Measurements from ENCODE around the gene BTRC. TPM values are rescaled to one million over a fixed set of nuclear protein-coding genes. Genes with fewer than 3 reads are reported as not detected.

Gene BTRC
- total RNA-seq, 1 experiment from 2014 or later = 5.7 TPM

- no peaks in the 10 kb centered on the region for H3F3A ChIP-seq (ENCODE audit: low read length, unreplicated experiment)
- intact Hi-C loops (cut with micrococcal nuclease) = loop anchor here (1.0 to 5.0 kb wide), 2 partner anchors 140 to 229 kb away; no protein-coding TSS in a partner anchor
- H3K4me2 ChIP-seq (ENCODE audit: low read length) = no peak overlapping the region
- CTCF ChIA-PET = interaction anchor here (0.6 to 1.7 kb wide), 5 partner anchors 44 to 228 kb away, joined by 3 to 21 read pairs (median 7); no protein-coding TSS in a partner anchor
- H3K27me3 ChIP-seq (ENCODE audit: low read length) = no peaks in the 10 kb centered on the region
- no peaks in the 10 kb centered on the region for H3K4me1 ChIP-seq (ENCODE audit: insufficient read depth, low read length)
- ATAC-seq = peak; percentile 86
- peak; percentile 63 for DNase-seq
- no peaks in the 10 kb centered on the region for H4K20me1 ChIP-seq (ENCODE audit: low read length)
- TF ChIP-seq CTCF (conservative IDR thresholded peaks at IDR 0.05; ENCODE audit: low read depth, low read length) = peak; percentile 67
- TF ChIP-seq EZH2phosphoT487 (IDR thresholded peaks at IDR 0.05; ENCODE audit: borderline replicate concordance, low read length) = no peak
- TF ChIP-seq EZH2 (IDR thresholded peaks at IDR 0.05; ENCODE audit: low read length, unreplicated experiment) = no peak
- H3K27ac ChIP-seq (ENCODE audit: low read length) = no peak overlapping the region
- H3K9ac ChIP-seq (ENCODE audit: low read length) = no peak overlapping the region
- no peaks in the 10 kb centered on the region for H3K36me3 ChIP-seq (ENCODE audit: low read depth, low read length)
- POLR2A ChIA-PET (ENCODE audit: unreplicated experiment) = interaction anchor here (0.7 kb wide), 1 partner anchor 319 kb away, joined by 5 read pairs; no protein-coding TSS in a partner anchor
- no TSS peak for BruUV-seq (replicated peaks)
- no peak overlapping the region for H3K4me3 ChIP-seq (ENCODE audit: low read length)
- no peaks in the 10 kb centered on the region for H3K9me2 ChIP-seq (replicated peaks; ENCODE audit: low read length)
- no peaks in the 10 kb centered on the region for H3K79me2 ChIP-seq (ENCODE audit: low read length)
- H3K9me3 ChIP-seq (ENCODE audit: low read length) = no peaks in the 10 kb centered on the region
- no peak overlapping the region for H2AFZ ChIP-seq (ENCODE audit: low read length)
Measured at GRCh38 chr10:101441541-101442455, 87.8 kb downstream of the BTRC start.

GRCh38 chr10:101442456-101442800, 88.5 kb downstream of the BTRC start:
- no TSS peak for BruUV-seq (replicated peaks)
- Histone ChIP-seq H3K27ac (ENCODE audit: low read length) (no peak overlapping the region), H3K36me3 (ENCODE audit: low read depth, low read length) (no peaks in the 10 kb centered on the region), H3K27me3 (ENCODE audit: low read length) (no peaks in the 10 kb centered on the region), H3K9ac (ENCODE audit: low read length) (no peak overlapping the region), H3K4me3 (ENCODE audit: low read length) (no peak overlapping the region), H3K79me2 (ENCODE audit: low read length) (no peaks in the 10 kb centered on the region), H3K9me2 (replicated peaks; ENCODE audit: low read length) (no peaks in the 10 kb centered on the region), H3K4me1 (ENCODE audit: insufficient read depth, low read length) (no peaks in the 10 kb centered on the region), H2AFZ (ENCODE audit: low read length) (no peak overlapping the region), H3K9me3 (ENCODE audit: low read length) (no peaks in the 10 kb centered on the region), H3K4me2 (ENCODE audit: low read length) (no peak overlapping the region), H3F3A (ENCODE audit: low read length, unreplicated experiment) (no peaks in the 10 kb centered on the region), H4K20me1 (ENCODE audit: low read length) (no peaks in the 10 kb centered on the region)
- no peak for TF ChIP-seq EZH2phosphoT487 (IDR thresholded peaks at IDR 0.05; ENCODE audit: borderline replicate concordance, low read length)
- TF ChIP-seq CTCF (conservative IDR thresholded peaks at IDR 0.05; ENCODE audit: low read depth, low read length) = no peak
- no peak for TF ChIP-seq EZH2 (IDR thresholded peaks at IDR 0.05; ENCODE audit: low read length, unreplicated experiment)
- ChIA-PET POLR2A (ENCODE audit: unreplicated experiment) (interaction anchor here (0.7 kb wide), 1 partner anchor 319 kb away, joined by 5 read pairs; no protein-coding TSS in a partner anchor), CTCF (interaction anchor here (1.0 to 1.7 kb wide), 3 partner anchors 75 to 228 kb away, joined by 7 to 21 read pairs (median 7); no protein-coding TSS in a partner anchor)
- intact Hi-C loops (cut with micrococcal nuclease) = loop anchor here (1.0 to 5.0 kb wide), 2 partner anchors 141 to 230 kb away; no protein-coding TSS in a partner anchor
- ATAC-seq = no peak
- DNase-seq = no peak

Measured in PC-3 (cell line).